ENCODE data around the gene CORO2B. TPM values are rescaled to one million over a fixed set of nuclear protein-coding genes. Genes with fewer than 3 reads are reported as not detected.
A peak's percentile ranks its signal among the peaks of the same experiment; 100 is the strongest.

The CORO2B gene
- total and polyA plus RNA-seq, 4 donors = 2.4 to 12.5 (median 4.3) TPM

DNA sequence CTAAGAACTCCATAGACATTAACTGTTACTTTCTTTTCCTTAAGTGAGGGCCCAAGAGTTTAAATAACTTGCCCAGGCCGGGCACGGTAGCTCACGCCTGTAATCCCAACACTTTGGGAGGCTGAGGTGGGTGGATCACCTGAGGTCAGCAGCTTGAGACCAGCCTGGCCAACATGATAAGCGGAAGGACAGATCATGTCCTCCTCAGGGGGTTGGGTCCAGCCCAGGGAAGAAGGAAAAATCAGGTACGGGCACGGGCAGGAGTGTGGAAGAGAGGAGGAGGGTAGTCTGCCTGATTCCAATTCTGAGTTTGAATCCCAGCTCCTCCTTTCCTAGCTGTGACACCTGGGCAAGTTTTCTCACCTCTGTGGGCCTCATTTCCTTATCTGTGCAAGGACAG, 123.1 kb downstream of the CORO2B start:
- TF ChIP-seq, protein P1, sequence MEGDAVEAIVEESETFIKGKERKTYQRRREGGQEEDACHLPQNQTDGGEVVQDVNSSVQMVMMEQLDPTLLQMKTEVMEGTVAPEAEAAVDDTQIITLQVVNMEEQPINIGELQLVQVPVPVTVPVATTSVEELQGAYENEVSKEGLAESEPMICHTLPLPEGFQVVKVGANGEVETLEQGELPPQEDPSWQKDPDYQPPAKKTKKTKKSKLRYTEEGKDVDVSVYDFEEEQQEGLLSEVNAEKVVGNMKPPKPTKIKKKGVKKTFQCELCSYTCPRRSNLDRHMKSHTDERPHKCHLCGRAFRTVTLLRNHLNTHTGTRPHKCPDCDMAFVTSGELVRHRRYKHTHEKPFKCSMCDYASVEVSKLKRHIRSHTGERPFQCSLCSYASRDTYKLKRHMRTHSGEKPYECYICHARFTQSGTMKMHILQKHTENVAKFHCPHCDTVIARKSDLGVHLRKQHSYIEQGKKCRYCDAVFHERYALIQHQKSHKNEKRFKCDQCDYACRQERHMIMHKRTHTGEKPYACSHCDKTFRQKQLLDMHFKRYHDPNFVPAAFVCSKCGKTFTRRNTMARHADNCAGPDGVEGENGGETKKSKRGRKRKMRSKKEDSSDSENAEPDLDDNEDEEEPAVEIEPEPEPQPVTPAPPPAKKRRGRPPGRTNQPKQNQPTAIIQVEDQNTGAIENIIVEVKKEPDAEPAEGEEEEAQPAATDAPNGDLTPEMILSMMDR (IDR thresholded peaks at IDR 0.05; ENCODE audit: control extremely low read depth, extremely low read depth) = no peak
- H3K36me3 ChIP-seq (ENCODE audit: control insufficient read depth in 4 of 4, insufficient read depth in 4 of 4, low read length in 4 of 4) = peaks cover 0 to 2% (median 0%) of the 10 kb centered on the region in 4 donors
- H3K4me3 ChIP-seq = no peak overlapping the region
- H3K27me3 ChIP-seq (ENCODE audit: control insufficient read depth in 3 of 3, insufficient read depth in 3 of 3, low read length in 2 of 3) = no peaks in the 10 kb centered on the region
- no peaks in the 10 kb centered on the region for H3K9me3 ChIP-seq (ENCODE audit: control insufficient read depth in 4 of 4, insufficient read depth in 3 of 4, low read length in 3 of 4)
- H3K27ac ChIP-seq (ENCODE audit: low read depth in 1 of 2, low read length in 1 of 2) = no peak overlapping the region
- H3K4me1 ChIP-seq (ENCODE audit: control insufficient read depth in 5 of 5, insufficient read depth in 5 of 5, low read length in 5 of 5) = peaks cover 0 to 18% (median 11%) of the 10 kb centered on the region in 5 donors
- no peak overlapping the region for H3K9ac ChIP-seq (ENCODE audit: insufficient read depth in 1 of 2, low read length in 2 of 2)
- DNase-seq (no peak), ATAC-seq (ENCODE audit: insufficient read depth, low FRiP score) (no peak)
- 96 to 97% methylated on average over 6 of the region's 6 CpGs for WGBS, 2 donors

DNA sequence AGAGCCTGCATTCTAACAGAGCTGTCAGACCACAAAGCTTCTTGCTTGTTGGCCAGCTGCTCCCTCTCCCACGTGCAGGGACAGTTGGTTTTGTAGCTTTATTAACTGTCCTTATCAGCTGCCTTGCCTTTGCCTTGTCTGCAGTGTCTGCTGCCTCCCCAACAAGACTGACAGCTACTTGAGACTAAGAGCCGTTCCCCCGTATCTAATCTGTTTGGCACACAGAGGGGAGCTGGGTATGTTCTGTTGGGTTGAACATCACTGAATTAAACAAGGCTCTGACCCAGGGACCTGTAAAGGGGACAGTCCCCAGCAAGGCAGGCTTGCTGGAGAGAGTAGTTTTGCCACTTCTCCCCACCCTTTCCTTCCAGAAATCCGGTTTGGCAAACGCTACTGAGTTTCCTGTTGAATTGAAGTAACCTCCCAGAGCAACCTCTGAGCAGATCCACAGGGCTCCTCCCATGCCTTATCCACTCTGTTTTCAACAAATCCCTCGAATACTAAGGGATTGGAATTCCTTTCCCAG, 125.8 kb downstream of the CORO2B start:
- WGBS, 2 donors = 3 to 7% methylated on average over 6 of the region's 6 CpGs
- ATAC-seq (ENCODE audit: insufficient read depth, low FRiP score) = no peak

DNA sequence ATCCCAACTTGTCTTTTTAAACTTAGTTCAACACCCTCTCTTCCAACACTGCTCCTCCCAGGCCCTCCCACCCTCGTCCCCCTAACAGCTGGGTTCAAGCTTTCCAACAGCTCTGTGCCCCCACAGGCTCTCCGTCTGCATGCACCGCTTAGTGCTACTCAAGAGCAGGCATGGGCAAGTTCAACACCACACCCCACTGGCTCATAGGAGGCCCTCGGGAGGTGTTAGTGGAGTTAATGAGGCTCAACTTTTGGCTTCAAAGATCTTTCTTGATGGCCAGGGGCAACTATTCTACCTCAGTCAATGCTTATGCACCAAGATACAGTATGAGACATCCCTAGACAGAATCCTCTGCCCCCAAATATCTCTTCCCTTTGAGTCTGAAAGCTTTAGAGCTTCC, 127.5 kb downstream of the CORO2B start:
- no peaks in the 10 kb centered on the region for H3K9me3 ChIP-seq (ENCODE audit: control insufficient read depth in 4 of 4, insufficient read depth in 3 of 4, low read length in 3 of 4)
- DNase-seq (no peak), ATAC-seq (ENCODE audit: insufficient read depth, low FRiP score) (no peak)
- 87 to 88% methylated on average over 4 of the region's 4 CpGs for WGBS, 2 donors
- no peak overlapping the region for H3K4me3 ChIP-seq
- peaks cover 0 to 11% (median 6%) of the 10 kb centered on the region in 5 donors for H3K4me1 ChIP-seq (ENCODE audit: control insufficient read depth in 5 of 5, insufficient read depth in 5 of 5, low read length in 5 of 5)
- no peak overlapping the region for H3K27ac ChIP-seq (ENCODE audit: low read depth in 1 of 2, low read length in 1 of 2)
- TF ChIP-seq, protein P1 (IDR thresholded peaks at IDR 0.05; ENCODE audit: control extremely low read depth, extremely low read depth) = no peak
- H3K36me3 ChIP-seq (ENCODE audit: control insufficient read depth in 4 of 4, insufficient read depth in 4 of 4, low read length in 4 of 4) = peaks cover 0 to 8% (median 0%) of the 10 kb centered on the region in 4 donors
- no peaks in the 10 kb centered on the region for H3K27me3 ChIP-seq (ENCODE audit: control insufficient read depth in 3 of 3, insufficient read depth in 3 of 3, low read length in 2 of 3)
- H3K9ac ChIP-seq (ENCODE audit: insufficient read depth in 1 of 2, low read length in 2 of 2) = no peak overlapping the region

More for the DNA sequence above, 125.8 kb downstream of the CORO2B start:
- H3K4me1 ChIP-seq (ENCODE audit: control insufficient read depth in 5 of 5, insufficient read depth in 5 of 5, low read length in 5 of 5) = peaks cover 6 to 18% (median 11%) of the 10 kb centered on the region in 5 donors
- peak overlapping the region in 1 of 2 donors; percentile 25 for H3K27ac ChIP-seq (ENCODE audit: low read depth in 1 of 2, low read length in 1 of 2)
- H3K27me3 ChIP-seq (ENCODE audit: control insufficient read depth in 3 of 3, insufficient read depth in 3 of 3, low read length in 2 of 3) = no peaks in the 10 kb centered on the region
- H3K36me3 ChIP-seq (ENCODE audit: control insufficient read depth in 4 of 4, insufficient read depth in 4 of 4, low read length in 4 of 4) = no peaks in the 10 kb centered on the region
- TF ChIP-seq, protein P1 (IDR thresholded peaks at IDR 0.05; ENCODE audit: control extremely low read depth, extremely low read depth) = no peak
- H3K4me3 ChIP-seq = no peak overlapping the region
- no peaks in the 10 kb centered on the region for H3K9me3 ChIP-seq (ENCODE audit: control insufficient read depth in 4 of 4, insufficient read depth in 3 of 4, low read length in 3 of 4)
- peak; percentile 56 to 90 (median 77) for DNase-seq
- no peak overlapping the region for H3K9ac ChIP-seq (ENCODE audit: insufficient read depth in 1 of 2, low read length in 2 of 2)

DNA sequence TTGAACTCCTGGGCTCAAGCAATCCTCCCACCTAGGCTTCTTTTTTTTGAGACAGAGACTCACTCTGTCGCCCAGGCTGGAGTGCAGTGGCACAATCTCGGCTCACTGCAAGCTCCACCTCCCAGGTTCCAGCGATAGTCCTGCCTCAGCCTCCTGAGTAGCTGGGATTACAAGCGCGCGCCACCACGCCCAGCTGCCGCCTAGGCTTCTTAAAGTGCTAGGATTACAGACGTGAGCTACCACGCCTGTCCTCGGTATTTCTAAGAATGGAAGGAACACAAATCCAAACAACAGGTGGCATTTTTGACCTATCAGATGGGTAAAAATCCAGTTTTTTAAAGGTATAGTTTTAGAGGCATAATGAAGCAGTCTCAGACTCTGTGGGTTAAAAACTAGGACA, 128.1 kb downstream of the CORO2B start:
- Histone ChIP-seq H3K27me3 (ENCODE audit: control insufficient read depth in 3 of 3, insufficient read depth in 3 of 3, low read length in 2 of 3) (no peaks in the 10 kb centered on the region), H3K27ac (ENCODE audit: low read depth in 1 of 2, low read length in 1 of 2) (no peak overlapping the region), H3K4me3 (no peak overlapping the region), H3K9me3 (ENCODE audit: control insufficient read depth in 4 of 4, insufficient read depth in 3 of 4, low read length in 3 of 4) (no peaks in the 10 kb centered on the region), H3K9ac (ENCODE audit: insufficient read depth in 1 of 2, low read length in 2 of 2) (no peak overlapping the region), H3K4me1 (ENCODE audit: control insufficient read depth in 5 of 5, insufficient read depth in 5 of 5, low read length in 5 of 5) (peaks cover 0 to 11% (median 6%) of the 10 kb centered on the region in 5 donors), H3K36me3 (ENCODE audit: control insufficient read depth in 4 of 4, insufficient read depth in 4 of 4, low read length in 4 of 4) (peaks cover 0 to 12% (median under 1%) of the 10 kb centered on the region in 4 donors)
- DNase-seq (no peak), ATAC-seq (ENCODE audit: insufficient read depth, low FRiP score) (no peak)
- WGBS, 2 donors = 85 to 89% methylated on average over 11 of the region's 11 CpGs
- TF ChIP-seq, protein P1 (IDR thresholded peaks at IDR 0.05; ENCODE audit: control extremely low read depth, extremely low read depth) = no peak
